ENCODE results near the gene ALKBH5.

DNA sequence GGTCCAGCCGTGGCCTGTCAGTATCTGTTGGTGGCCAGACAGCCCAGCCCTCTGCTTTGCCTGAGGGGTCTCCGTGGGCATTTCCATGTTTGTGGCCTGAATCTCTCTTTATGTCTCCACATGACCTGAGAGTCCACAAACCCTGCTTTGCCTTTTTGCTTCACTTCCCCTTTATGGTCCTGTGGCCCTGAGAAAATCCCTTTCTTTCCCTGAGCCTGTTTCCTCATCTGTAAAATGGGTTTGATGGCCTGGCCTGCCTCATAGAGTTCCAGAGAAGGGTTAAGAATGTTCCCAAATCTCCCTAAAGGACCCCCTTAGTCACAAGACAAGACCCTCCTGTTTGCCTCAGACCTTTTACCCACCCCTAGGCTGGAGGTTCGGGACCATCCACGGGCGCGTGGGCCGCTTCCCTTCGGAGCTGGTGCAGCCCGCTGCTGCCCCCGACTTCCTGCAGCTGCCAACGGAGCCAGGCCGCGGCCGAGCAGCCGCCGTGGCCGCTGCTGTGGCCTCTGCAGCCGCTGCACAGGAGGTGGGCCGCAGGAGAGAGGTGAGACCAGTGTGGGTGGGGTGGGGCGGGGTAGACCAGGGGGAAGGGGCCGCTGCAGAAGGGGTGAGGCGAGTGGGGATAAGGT, 26.2 kb upstream of the ALKBH5 start:
- TF ChIP-seq POLR2AphosphoS5 (IDR thresholded peaks at IDR 0.05) (no peak), RAD21 (conservative IDR thresholded peaks at IDR 0.05) (no peak), EZH2 (IDR thresholded peaks at IDR 0.05; ENCODE audit: borderline replicate concordance, insufficient read depth, low read length, poor library complexity, severe bottlenecking) (no peak), SMC3 (conservative IDR thresholded peaks at IDR 0.05; ENCODE audit: poor library complexity) (no peak)
- TF ChIP-seq, protein P1, sequence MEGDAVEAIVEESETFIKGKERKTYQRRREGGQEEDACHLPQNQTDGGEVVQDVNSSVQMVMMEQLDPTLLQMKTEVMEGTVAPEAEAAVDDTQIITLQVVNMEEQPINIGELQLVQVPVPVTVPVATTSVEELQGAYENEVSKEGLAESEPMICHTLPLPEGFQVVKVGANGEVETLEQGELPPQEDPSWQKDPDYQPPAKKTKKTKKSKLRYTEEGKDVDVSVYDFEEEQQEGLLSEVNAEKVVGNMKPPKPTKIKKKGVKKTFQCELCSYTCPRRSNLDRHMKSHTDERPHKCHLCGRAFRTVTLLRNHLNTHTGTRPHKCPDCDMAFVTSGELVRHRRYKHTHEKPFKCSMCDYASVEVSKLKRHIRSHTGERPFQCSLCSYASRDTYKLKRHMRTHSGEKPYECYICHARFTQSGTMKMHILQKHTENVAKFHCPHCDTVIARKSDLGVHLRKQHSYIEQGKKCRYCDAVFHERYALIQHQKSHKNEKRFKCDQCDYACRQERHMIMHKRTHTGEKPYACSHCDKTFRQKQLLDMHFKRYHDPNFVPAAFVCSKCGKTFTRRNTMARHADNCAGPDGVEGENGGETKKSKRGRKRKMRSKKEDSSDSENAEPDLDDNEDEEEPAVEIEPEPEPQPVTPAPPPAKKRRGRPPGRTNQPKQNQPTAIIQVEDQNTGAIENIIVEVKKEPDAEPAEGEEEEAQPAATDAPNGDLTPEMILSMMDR (IDR thresholded peaks at IDR 0.05; ENCODE audit: poor library complexity, severe bottlenecking) = no peak
- TF ChIP-seq, protein P2, sequence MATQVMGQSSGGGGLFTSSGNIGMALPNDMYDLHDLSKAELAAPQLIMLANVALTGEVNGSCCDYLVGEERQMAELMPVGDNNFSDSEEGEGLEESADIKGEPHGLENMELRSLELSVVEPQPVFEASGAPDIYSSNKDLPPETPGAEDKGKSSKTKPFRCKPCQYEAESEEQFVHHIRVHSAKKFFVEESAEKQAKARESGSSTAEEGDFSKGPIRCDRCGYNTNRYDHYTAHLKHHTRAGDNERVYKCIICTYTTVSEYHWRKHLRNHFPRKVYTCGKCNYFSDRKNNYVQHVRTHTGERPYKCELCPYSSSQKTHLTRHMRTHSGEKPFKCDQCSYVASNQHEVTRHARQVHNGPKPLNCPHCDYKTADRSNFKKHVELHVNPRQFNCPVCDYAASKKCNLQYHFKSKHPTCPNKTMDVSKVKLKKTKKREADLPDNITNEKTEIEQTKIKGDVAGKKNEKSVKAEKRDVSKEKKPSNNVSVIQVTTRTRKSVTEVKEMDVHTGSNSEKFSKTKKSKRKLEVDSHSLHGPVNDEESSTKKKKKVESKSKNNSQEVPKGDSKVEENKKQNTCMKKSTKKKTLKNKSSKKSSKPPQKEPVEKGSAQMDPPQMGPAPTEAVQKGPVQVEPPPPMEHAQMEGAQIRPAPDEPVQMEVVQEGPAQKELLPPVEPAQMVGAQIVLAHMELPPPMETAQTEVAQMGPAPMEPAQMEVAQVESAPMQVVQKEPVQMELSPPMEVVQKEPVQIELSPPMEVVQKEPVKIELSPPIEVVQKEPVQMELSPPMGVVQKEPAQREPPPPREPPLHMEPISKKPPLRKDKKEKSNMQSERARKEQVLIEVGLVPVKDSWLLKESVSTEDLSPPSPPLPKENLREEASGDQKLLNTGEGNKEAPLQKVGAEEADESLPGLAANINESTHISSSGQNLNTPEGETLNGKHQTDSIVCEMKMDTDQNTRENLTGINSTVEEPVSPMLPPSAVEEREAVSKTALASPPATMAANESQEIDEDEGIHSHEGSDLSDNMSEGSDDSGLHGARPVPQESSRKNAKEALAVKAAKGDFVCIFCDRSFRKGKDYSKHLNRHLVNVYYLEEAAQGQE (IDR thresholded peaks at IDR 0.05; ENCODE audit: borderline replicate concordance) = no peak

Data from neural cell (in vitro differentiated cells).